Mucosa of descending colon (tissue), 3 donors: Measurements from ENCODE around the gene TRDN. TPM values are rescaled to one million over a fixed set of nuclear protein-coding genes. Genes with fewer than 3 reads are reported as not detected.

Experiments used
- ATAC-seq: fragments of 200-7000 bp; cut with Tn5 transposase; one replicate; pipeline ENCODE4 v1.9.1; 2020; ENCODE audit warnings: mild to moderate bottlenecking, moderate library complexity
- DNase-seq, 3 donors: peaks; one replicate each; pipeline ENCODE4 v3.0.0-alpha.2; 2020
- H3K36me3 ChIP-seq: fragments of 200-600 bp; one replicate; pipeline ENCODE4 v1.8.0; 2021; ENCODE audit warnings: low read depth, mild to moderate bottlenecking
- H3K4me1 ChIP-seq: fragments of 200-600 bp; one replicate; pipeline ENCODE4 v1.8.0; 2021; ENCODE audit warnings: low read depth, mild to moderate bottlenecking
- H3K4me3 ChIP-seq: fragments of 200-600 bp; one replicate; pipeline ENCODE4 v1.8.0; 2021; ENCODE audit warnings: mild to moderate bottlenecking
- H3K9me3 ChIP-seq: fragments of 200-600 bp; one replicate; pipeline ENCODE4 v1.8.0; 2021; ENCODE audit warnings: mild to moderate bottlenecking
- intact Hi-C, 2 donors: fragments of 100-400 bp; cut with DNase I in 1 of 2; cut with micrococcal nuclease in 1 of 2; formaldehyde crosslinking; loops; one replicate each; pipeline versions ENCODE4 v1.11.0 to v1.11.1; 2022; cut with DNase I, micrococcal nuclease
- total RNA-seq, 3 donors: library from RNA; stranded (reverse); fragmentation: NEBNext Ultra II Directional in 2 of 3; extraction: Animal tissue kit (Norgen Biotek cat#: 25700) in 2 of 3; gene quantifications; one replicate each; pipeline versions ENCODE4 v1.2.1 to v1.2.4, GENCODE V29; 2021 to 2023
- TF ChIP-seq, protein P1 (sequence below): fragments of 200-600 bp; IDR thresholded peaks from one replicate; pipeline ENCODE4 v1.8.0; 2022; ENCODE audit warnings: antibody characterized with exemption, mild to moderate bottlenecking
- donor health status: DM: no; HTN: no; CAD: no; lungs with moderate emphysema.
- donor health status: DM: no; HTN: no; CAD: no.
- donor health status: DM: no; HTN: yes; CAD: no.

The TRDN gene
- total RNA-seq, 3 donors from 2014 or later: 0.12 to 0.51 TPM; not detected in 1

DNA sequence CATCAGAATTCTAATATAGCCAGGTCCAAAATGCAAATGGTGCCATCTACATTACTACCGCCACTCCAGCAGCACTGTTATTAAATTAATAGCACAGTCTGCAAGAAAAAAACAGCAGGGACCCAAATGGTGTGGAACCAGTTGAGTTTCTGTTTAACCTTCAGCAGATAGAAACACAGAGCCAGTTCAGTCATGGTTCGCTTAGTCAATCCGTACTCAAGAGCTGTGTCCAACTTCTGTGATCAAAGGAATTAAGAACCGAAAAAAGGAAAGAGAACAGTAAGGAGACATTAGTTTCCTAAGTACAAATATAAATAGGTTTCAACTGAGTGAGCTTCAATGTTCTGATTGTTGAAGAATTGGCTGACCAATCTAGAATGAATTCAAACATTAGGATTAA lies 107.7 kb downstream of the TRDN start:
- TF ChIP-seq, protein P1, sequence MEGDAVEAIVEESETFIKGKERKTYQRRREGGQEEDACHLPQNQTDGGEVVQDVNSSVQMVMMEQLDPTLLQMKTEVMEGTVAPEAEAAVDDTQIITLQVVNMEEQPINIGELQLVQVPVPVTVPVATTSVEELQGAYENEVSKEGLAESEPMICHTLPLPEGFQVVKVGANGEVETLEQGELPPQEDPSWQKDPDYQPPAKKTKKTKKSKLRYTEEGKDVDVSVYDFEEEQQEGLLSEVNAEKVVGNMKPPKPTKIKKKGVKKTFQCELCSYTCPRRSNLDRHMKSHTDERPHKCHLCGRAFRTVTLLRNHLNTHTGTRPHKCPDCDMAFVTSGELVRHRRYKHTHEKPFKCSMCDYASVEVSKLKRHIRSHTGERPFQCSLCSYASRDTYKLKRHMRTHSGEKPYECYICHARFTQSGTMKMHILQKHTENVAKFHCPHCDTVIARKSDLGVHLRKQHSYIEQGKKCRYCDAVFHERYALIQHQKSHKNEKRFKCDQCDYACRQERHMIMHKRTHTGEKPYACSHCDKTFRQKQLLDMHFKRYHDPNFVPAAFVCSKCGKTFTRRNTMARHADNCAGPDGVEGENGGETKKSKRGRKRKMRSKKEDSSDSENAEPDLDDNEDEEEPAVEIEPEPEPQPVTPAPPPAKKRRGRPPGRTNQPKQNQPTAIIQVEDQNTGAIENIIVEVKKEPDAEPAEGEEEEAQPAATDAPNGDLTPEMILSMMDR: no peak
- Histone ChIP-seq H3K36me3 (no peaks in the 10 kb centered on the region), H3K9me3 (no peaks in the 10 kb centered on the region), H3K4me3 (no peak overlapping the region), H3K4me1 (no peaks in the 10 kb centered on the region)
- intact Hi-C loops: no loop called here
- no peak for ATAC-seq
- no peak for DNase-seq

DNA sequence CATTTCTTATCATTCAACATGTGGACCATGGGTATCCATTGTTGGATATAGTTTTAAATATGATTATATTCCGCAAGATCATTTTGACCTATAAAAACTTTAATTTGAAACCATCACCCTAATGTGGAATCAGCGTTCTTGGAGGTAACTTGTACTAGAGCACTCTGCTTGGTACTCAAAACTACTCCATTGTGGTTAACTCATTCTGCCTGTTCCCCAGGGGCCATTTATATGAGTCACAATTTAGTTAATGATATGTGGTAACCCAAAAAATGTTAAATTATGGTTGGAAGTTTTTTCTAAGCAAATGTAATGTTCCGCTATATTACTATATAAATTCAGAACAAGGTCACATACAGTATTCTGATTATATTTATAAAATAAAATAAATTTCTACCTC lies 109.3 kb downstream of the TRDN start:
- no peak for ATAC-seq
- no peak for DNase-seq
- no peaks in the 10 kb centered on the region for H3K9me3 ChIP-seq
- intact Hi-C loops: no loop called here
- no peaks in the 10 kb centered on the region for H3K4me1 ChIP-seq
- H3K36me3 ChIP-seq: no peaks in the 10 kb centered on the region
- TF ChIP-seq, protein P1: no peak
- no peak overlapping the region for H3K4me3 ChIP-seq

DNA sequence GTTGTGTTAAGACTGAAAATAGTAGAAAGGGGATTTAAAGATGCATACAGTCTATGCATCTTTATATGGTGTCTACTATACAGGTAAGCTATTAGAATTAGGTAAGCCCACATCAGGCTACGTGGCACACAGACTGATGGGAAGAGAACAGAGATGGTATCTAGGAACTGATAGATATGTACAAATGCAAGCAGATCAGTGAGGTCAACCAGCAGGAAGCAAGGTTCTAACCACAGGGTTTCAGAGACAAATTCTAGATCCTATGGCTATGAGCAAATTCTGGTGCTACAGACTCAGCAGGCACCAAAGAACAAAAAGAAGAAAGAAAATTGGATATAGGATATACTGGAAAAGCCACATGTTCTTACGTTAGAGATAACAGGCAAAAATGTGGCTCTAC lies 110.6 kb downstream of the TRDN start:
- Histone ChIP-seq H3K4me3 (no peak overlapping the region), H3K36me3 (no peaks in the 10 kb centered on the region), H3K4me1 (no peaks in the 10 kb centered on the region), H3K9me3 (no peaks in the 10 kb centered on the region)
- ATAC-seq (no peak), DNase-seq (no peak)
- intact Hi-C loops: no loop called here
- TF ChIP-seq, protein P1: no peak

DNA sequence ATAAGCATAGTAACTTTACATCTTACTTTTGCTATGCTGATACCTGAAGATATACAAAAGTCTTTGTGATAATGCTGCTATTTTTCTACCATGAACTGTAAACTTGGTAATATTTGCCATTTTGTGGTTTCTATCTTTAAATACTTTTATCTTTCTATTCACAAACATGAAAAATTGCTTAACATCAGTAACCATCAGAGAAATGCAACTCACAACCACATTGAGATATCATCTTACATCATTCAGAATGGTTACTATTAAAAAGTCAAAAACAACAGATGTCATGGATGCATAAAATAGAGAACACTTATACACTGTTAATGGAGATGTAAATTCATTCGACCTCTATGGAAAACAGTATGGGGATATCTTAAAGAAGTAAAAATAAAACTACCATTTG lies 112.0 kb downstream of the TRDN start:
- no peaks in the 10 kb centered on the region for H3K36me3 ChIP-seq
- TF ChIP-seq, protein P1: no peak
- no peaks in the 10 kb centered on the region for H3K9me3 ChIP-seq
- no peaks in the 10 kb centered on the region for H3K4me1 ChIP-seq
- H3K4me3 ChIP-seq: no peak overlapping the region
- DNase-seq: no peak
- intact Hi-C loops: no loop called here
- ATAC-seq: no peak

DNA sequence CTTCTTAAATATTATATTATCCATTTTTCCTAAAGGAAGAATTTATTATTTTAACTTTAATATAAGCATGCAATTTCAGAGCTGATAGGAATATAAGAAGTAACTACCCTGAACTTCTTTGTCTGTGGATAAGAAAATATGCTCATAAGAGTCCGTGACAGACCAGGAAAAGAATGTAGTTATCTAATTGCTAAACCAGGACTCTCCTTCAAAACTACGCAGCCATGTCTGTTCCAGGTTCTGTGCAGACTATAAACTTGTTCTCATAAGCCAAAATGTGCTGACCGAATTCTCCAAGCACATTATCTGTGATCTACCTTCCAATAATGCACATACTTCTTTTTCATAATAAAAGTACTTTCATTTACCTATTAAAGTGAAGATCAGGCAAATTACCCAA lies 116.5 kb downstream of the TRDN start:
- no peaks in the 10 kb centered on the region for H3K9me3 ChIP-seq
- H3K4me3 ChIP-seq: no peak overlapping the region
- ATAC-seq (no peak), DNase-seq (no peak)
- TF ChIP-seq, protein P1: no peak
- intact Hi-C loops: no loop called here
- no peaks in the 10 kb centered on the region for H3K36me3 ChIP-seq
- H3K4me1 ChIP-seq: no peaks in the 10 kb centered on the region

DNA sequence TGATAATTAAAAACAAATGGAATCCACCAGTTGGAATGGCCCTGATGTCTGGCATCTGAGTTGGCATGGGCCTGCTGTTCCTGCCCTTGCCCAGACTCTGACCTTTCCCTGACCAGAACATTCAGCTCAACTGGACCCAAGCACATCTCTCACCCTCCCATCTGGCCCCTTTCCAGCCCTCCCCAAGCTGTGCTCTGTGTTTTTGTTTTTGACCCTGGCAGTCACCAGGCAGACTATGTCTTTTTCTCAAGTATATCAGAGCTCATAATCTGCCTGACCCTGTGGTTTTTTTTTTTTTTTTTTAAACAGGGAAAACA lies 117.6 kb downstream of the TRDN start:
- DNase-seq: no peak
- no peaks in the 10 kb centered on the region for H3K9me3 ChIP-seq
- ATAC-seq: no peak
- H3K4me3 ChIP-seq: no peak overlapping the region
- intact Hi-C loops: no loop called here
- H3K36me3 ChIP-seq: no peaks in the 10 kb centered on the region
- no peaks in the 10 kb centered on the region for H3K4me1 ChIP-seq
- TF ChIP-seq, protein P1: no peak
